Upper lobe of left lung (tissue), 4 donors: Measurements from ENCODE around the gene LRRIQ1.

ENCODE experiments used
- CTCF ChIP-seq, 6 experiments: fragments of 450-650 bp in 4 of 6; fragments of 200-600 bp in 2 of 6; sonication (generic) in 2 of 6; IDR thresholded peaks; one replicate each; pipeline ENCODE4 v1.5.1; 2016 to 2019; ENCODE audit warnings: antibody characterized with exemption in 6 of 6
- EP300 ChIP-seq, 4 donors: sonication (generic); formaldehyde crosslinking; IDR thresholded peaks; one replicate each; pipeline ENCODE4 v1.5.1; 2017; ENCODE audit warnings: antibody characterized with exemption in 4 of 4, control low read depth in 2 of 4
- POLR2A ChIP-seq, 4 donors: fragments of 450-650 bp; IDR thresholded peaks; one replicate each; pipeline ENCODE4 v1.5.1; 2016 to 2017; ENCODE audit warnings: antibody characterized with exemption in 4 of 4, mild to moderate bottlenecking in 2 of 4

GRCh38 chr12:85155791-85156190 is 119.6 kb downstream of the LRRIQ1 start:
- TF ChIP-seq CTCF (IDR thresholded peaks at IDR 0.05) (no peak), EP300 (IDR thresholded peaks at IDR 0.05) (no peak), POLR2A (IDR thresholded peaks at IDR 0.05) (no peak)
